GM23338 (cell line): Measurements from ENCODE around the gene ERBB4.

Experiments
- CREB1 ChIP-seq: fragments of 250-450 bp; sonication (Bioruptor Pico); IDR thresholded peaks from 2 replicates; pipeline ENCODE4 v1.5.0; 2020; ENCODE audit warnings: low read depth, mild to moderate bottlenecking, moderate library complexity
- CTCF ChIP-seq, 2 experiments: fragments of 200-600 bp in 1 of 2; sonication (generic) in 1 of 2; conservative IDR thresholded peaks; 2 replicates each; pipeline versions ENCODE4 v1.5.1 to v1.6.1; 2016 to 2017; ENCODE audit warnings: antibody characterized with exemption in 2 of 2, low read depth in 2 of 2, mild to moderate bottlenecking in 2 of 2, moderate library complexity in 1 of 2
- ETS1 ChIP-seq: IDR thresholded peaks from 2 replicates; pipeline ENCODE4 v1.6.1; 2016; ENCODE audit warnings: antibody characterized with exemption
- EZH2 ChIP-seq: fragments of 200-600 bp; sonication (generic); IDR thresholded peaks from one replicate; pipeline ENCODE4 v1.8.0; 2017; ENCODE audit warnings: antibody characterized with exemption, mild to moderate bottlenecking, low read depth; ENCODE audit not compliant: unreplicated experiment
- EZH2phosphoT487 ChIP-seq: fragments of 200-600 bp; sonication (generic); IDR thresholded peaks from one replicate; pipeline ENCODE4 v1.8.1; 2018; ENCODE audit warnings: antibody characterized with exemption; ENCODE audit not compliant: unreplicated experiment
- JUNB ChIP-seq: IDR thresholded peaks from one replicate; pipeline ENCODE4 v1.6.1; 2016; ENCODE audit warnings: antibody characterized with exemption; ENCODE audit not compliant: unreplicated experiment
- NANOG ChIP-seq: IDR thresholded peaks from 2 replicates; pipeline ENCODE4 v1.6.1; 2016; ENCODE audit warnings: antibody characterized with exemption, borderline replicate concordance
- POLR2AphosphoS5 ChIP-seq: IDR thresholded peaks from 2 replicates; pipeline ENCODE4 v1.6.1; 2016; ENCODE audit warnings: antibody characterized with exemption, low read depth
- REST ChIP-seq: IDR thresholded peaks from one replicate; pipeline ENCODE4 v1.6.1; 2018; ENCODE audit warnings: antibody characterized with exemption; ENCODE audit not compliant: unreplicated experiment
- STAT1 ChIP-seq: IDR thresholded peaks from one replicate; pipeline ENCODE4 v1.6.1; 2016; ENCODE audit warnings: antibody characterized with exemption; ENCODE audit not compliant: unreplicated experiment
- ZNF114 ChIP-seq: fragments of 250-450 bp; sonication (Bioruptor Pico); IDR thresholded peaks from 2 replicates; pipeline ENCODE4 v1.5.0; 2020; ENCODE audit warnings: mild to moderate bottlenecking, moderate library complexity
- ZNF331 ChIP-seq: fragments of 250-450 bp; sonication (Bioruptor Pico); IDR thresholded peaks from 2 replicates; pipeline ENCODE4 v1.5.0; 2020; ENCODE audit warnings: low read depth, mild to moderate bottlenecking, moderate library complexity
- ZNF462 ChIP-seq: fragments of 250-450 bp; sonication (Bioruptor Pico); IDR thresholded peaks from 2 replicates; pipeline ENCODE4 v1.5.0; 2020; ENCODE audit warnings: mild to moderate bottlenecking, moderate library complexity

GRCh38 chr2:211652327-211652726 lies 886.3 kb downstream of the ERBB4 start:
- no peak for TF ChIP-seq JUNB
- no peak for TF ChIP-seq CTCF (conservative IDR thresholded peaks at IDR 0.05; ENCODE audit: low read depth in 2 of 2)
- TF ChIP-seq POLR2AphosphoS5: no peak
- TF ChIP-seq CREB1: no peak
- TF ChIP-seq EZH2: no peak
- no peak for TF ChIP-seq REST
- no peak for TF ChIP-seq ETS1
- no peak for TF ChIP-seq EZH2phosphoT487
- no peak for TF ChIP-seq ZNF462 (CRISPR knock-in tag)
- no peak for TF ChIP-seq STAT1
- no peak for TF ChIP-seq ZNF331 (CRISPR knock-in tag)
- TF ChIP-seq NANOG: no peak
- no peak for TF ChIP-seq ZNF114 (CRISPR knock-in tag)
